Measurements from ENCODE around the gene PTCHD1. TPM values are rescaled to one million over a fixed set of nuclear protein-coding genes. Genes with fewer than 3 reads are reported as not detected.

Gene PTCHD1
- total and polyA plus RNA-seq, 4 donors = under 0.01 to 0.02 (median under 0.01) TPM; not detected in 1

DNA sequence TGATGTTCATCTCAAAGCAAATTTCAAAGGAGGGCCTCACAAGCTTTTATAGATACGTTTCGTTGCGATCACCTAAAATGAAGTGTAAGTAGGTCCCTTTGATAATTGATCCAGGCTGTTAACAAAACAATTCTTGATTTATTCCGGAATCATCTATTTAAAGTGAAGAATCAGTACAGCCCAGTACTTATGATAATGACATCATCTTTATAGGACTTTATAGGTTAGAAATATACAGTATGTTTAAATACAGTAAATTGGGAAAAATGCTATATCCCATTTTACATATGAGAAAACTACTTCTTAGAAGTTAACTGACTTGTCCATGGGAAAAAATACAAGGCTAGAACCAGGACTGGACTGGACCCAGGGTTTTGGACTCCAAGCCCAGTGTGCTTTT, 3.7 kb downstream of the PTCHD1 start:
- WGBS = 87% methylated on average over 4 of the region's 4 CpGs
- H3K4me3 ChIP-seq (ENCODE audit: low read depth in 1 of 3, low read length in 3 of 3) = no peak overlapping the region
- TF ChIP-seq TAF1 (conservative IDR thresholded peaks at IDR 0.05) (no peak), HNF4G (IDR thresholded peaks at IDR 0.05) (no peak), HNF4A (conservative IDR thresholded peaks at IDR 0.05) (no peak), JUND (IDR thresholded peaks at IDR 0.05) (no peak), RAD21 (IDR thresholded peaks at IDR 0.05) (no peak), CTCF (IDR thresholded peaks at IDR 0.05; ENCODE audit: low read depth, low read length, missing input control) (no peak), FOXA1 (IDR thresholded peaks at IDR 0.05) (no peak), ZBTB33 (IDR thresholded peaks at IDR 0.05) (no peak), RXRA (IDR thresholded peaks at IDR 0.05) (no peak), GABPA (IDR thresholded peaks at IDR 0.05 in 1 of 2, conservative IDR thresholded peaks at IDR 0.05 in 1 of 2) (no peak), MAX (IDR thresholded peaks at IDR 0.05) (no peak), YY1 (IDR thresholded peaks at IDR 0.05) (no peak)
- TF ChIP-seq, protein P1, sequence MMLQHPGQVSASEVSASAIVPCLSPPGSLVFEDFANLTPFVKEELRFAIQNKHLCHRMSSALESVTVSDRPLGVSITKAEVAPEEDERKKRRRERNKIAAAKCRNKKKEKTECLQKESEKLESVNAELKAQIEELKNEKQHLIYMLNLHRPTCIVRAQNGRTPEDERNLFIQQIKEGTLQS (IDR thresholded peaks at IDR 0.05) = no peak
- no peak overlapping the region for H3K27ac ChIP-seq (ENCODE audit: low read depth in 1 of 2, low read length in 2 of 2)
- H3K9ac ChIP-seq (ENCODE audit: low read depth in 1 of 2, low read length in 2 of 2) = no peak overlapping the region
- no peaks in the 10 kb centered on the region for H3K9me3 ChIP-seq (ENCODE audit: control insufficient read depth in 4 of 4, low read length in 3 of 4)
- H3K36me3 ChIP-seq (ENCODE audit: control insufficient read depth in 4 of 4, insufficient read depth in 3 of 4, low read depth in 1 of 4, low read length in 3 of 4) = no peaks in the 10 kb centered on the region
- H3K4me1 ChIP-seq (ENCODE audit: control insufficient read depth in 4 of 4, insufficient read depth in 4 of 4, low read length in 3 of 4) = peaks cover 2 to 10% (median 5%) of the 10 kb centered on the region in 4 donors
- H3K27me3 ChIP-seq (ENCODE audit: control insufficient read depth in 4 of 4, insufficient read depth in 4 of 4, low read length in 3 of 4) = peaks cover 0 to 14% (median 0%) of the 10 kb centered on the region in 4 donors
- DNase-seq (ENCODE audit: low spot score) = no peak

DNA sequence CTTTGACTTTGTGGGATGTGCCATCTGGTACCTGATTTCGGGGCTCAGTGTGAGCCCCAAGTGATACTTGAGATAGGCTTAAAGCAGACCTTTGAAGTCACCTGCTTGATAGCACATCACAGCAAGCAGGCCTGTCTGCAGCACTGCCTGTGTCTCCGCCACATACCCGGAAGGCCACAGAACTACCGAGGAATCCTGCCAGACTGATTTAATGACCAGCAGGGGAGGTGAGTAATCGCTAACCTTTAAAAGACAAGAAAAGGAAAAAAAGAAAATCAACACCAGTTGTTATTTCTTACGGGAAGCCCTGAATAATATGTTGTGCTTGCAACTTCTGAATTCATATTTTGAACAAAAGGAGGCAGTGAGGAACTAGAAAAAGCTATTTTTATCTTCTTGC, 6.8 kb downstream of the PTCHD1 start:
- H3K27ac ChIP-seq (ENCODE audit: low read depth in 1 of 2, low read length in 2 of 2) = no peak overlapping the region
- H3K36me3 ChIP-seq (ENCODE audit: control insufficient read depth in 4 of 4, insufficient read depth in 3 of 4, low read depth in 1 of 4, low read length in 3 of 4) = no peaks in the 10 kb centered on the region
- TF ChIP-seq NR2F2 (IDR thresholded peaks at IDR 0.05) (no peak), FOXA1 (IDR thresholded peaks at IDR 0.05) (no peak), EGR1 (IDR thresholded peaks at IDR 0.05; ENCODE audit: low read depth in 2 of 2) (no peak), JUND (IDR thresholded peaks at IDR 0.05) (no peak), ZBTB33 (IDR thresholded peaks at IDR 0.05) (no peak), HNF4G (IDR thresholded peaks at IDR 0.05) (no peak), HNF4A (conservative IDR thresholded peaks at IDR 0.05) (no peak), YY1 (IDR thresholded peaks at IDR 0.05) (no peak)
- H3K9ac ChIP-seq (ENCODE audit: low read depth in 1 of 2, low read length in 2 of 2) = no peak overlapping the region
- no peak for DNase-seq (ENCODE audit: low spot score)
- H3K27me3 ChIP-seq (ENCODE audit: control insufficient read depth in 4 of 4, insufficient read depth in 4 of 4, low read length in 3 of 4) = peaks cover 0 to 11% (median 0%) of the 10 kb centered on the region in 4 donors
- no peaks in the 10 kb centered on the region for H3K4me1 ChIP-seq (ENCODE audit: control insufficient read depth in 4 of 4, insufficient read depth in 4 of 4, low read length in 3 of 4)
- no peaks in the 10 kb centered on the region for H3K9me3 ChIP-seq (ENCODE audit: control insufficient read depth in 4 of 4, low read length in 3 of 4)
- no peak overlapping the region for H3K4me3 ChIP-seq (ENCODE audit: low read depth in 1 of 3, low read length in 3 of 3)
- 49% methylated on average over 6 of the region's 6 CpGs for WGBS
